IMR-90 (cell line): ENCODE results near the gene FKBP14. TPM values are rescaled to one million over a fixed set of nuclear protein-coding genes. Genes with fewer than 3 reads are reported as not detected.

Experiments used
- ATAC-seq: fragments of 200-7000 bp; cut with Tn5 transposase; 2 replicates; pipeline ENCODE4 v1.9.1; 2020; ENCODE audit warnings: low read depth, mild to moderate bottlenecking, moderate library complexity
- BruUV-seq: library from RNA; stranded (reverse); fragments of 400-500 nt; replicated peaks from 2 replicates; lab custom pipeline; 2021; lab: Mats Ljungman, UMichigan
- CTCF ChIA-PET: fragments of 300-600 bp; formaldehyde crosslinking; extraction: SDS; loops from one replicate; lab custom pipeline; 2021; ENCODE audit warnings: antibody characterized with exemption; lab: Yijun Ruan, JAX
- POLR2A ChIA-PET: fragments of 300-600 bp; sonication (Branson Sonifier 250); formaldehyde crosslinking; loops from one replicate; lab custom pipeline; 2022; ENCODE audit warnings: antibody characterized with exemption; ENCODE audit not compliant: unreplicated experiment; lab: Charles Lee
- DNase-seq: peaks from one replicate; pipeline ENCODE4 v3.0.0; 2013
- H2AFZ ChIP-seq: replicated peaks from 2 replicates; pipeline ENCODE3; 2013; ENCODE audit warnings: low read length, mild to moderate bottlenecking; ENCODE audit not compliant: poor library complexity
- H2AK5ac ChIP-seq: 2 replicates; pipeline ENCODE4 v1.6.1; 2013; ENCODE audit warnings: low read depth, low read length, inconsistent platforms
- H2AK9ac ChIP-seq: replicated peaks from 2 replicates; pipeline ENCODE3; 2013; ENCODE audit warnings: mild to moderate bottlenecking, low read depth, low read length, moderate library complexity; ENCODE audit not compliant: poor library complexity
- H2BK120ac ChIP-seq: 2 replicates; pipeline ENCODE4 v1.6.1; 2013; ENCODE audit warnings: low read depth, low read length, inconsistent platforms
- H2BK15ac ChIP-seq: 3 replicates; pipeline ENCODE4 v1.6.1; 2013; ENCODE audit warnings: low read depth, low read length, inconsistent platforms
- H2BK20ac ChIP-seq: 2 replicates; pipeline ENCODE4 v1.6.1; 2013; ENCODE audit warnings: low read depth, mild to moderate bottlenecking, inconsistent platforms, low read length, moderate library complexity
- H2BK5ac ChIP-seq: 2 replicates; pipeline ENCODE4 v1.6.1; 2013; ENCODE audit warnings: mild to moderate bottlenecking, low read depth, low read length, inconsistent platforms; ENCODE audit not compliant: poor library complexity, severe bottlenecking
- H3K14ac ChIP-seq: replicated peaks from 2 replicates; pipeline ENCODE4 v1.6.1; 2013; ENCODE audit warnings: low read depth, low read length, inconsistent platforms
- H3K18ac ChIP-seq: 2 replicates; pipeline ENCODE4 v1.6.1; 2013; ENCODE audit warnings: low read depth, low read length, control low read depth
- H3K23ac ChIP-seq: 2 replicates; pipeline ENCODE4 v1.6.1; 2013; ENCODE audit warnings: low read depth, low read length, inconsistent platforms
- H3K27ac ChIP-seq: 2 replicates; pipeline ENCODE4 v1.5.1; 2013; ENCODE audit warnings: mild to moderate bottlenecking, control low read depth, low read length; ENCODE audit not compliant: insufficient read depth
- H3K27me3 ChIP-seq: 2 replicates; pipeline ENCODE4 v1.6.1; 2013; ENCODE audit warnings: low read length; ENCODE audit not compliant: control insufficient read depth, insufficient read depth
- H3K36me3 ChIP-seq: 2 replicates; pipeline ENCODE4 v1.6.1; 2013; ENCODE audit warnings: low read length, mixed read lengths; ENCODE audit not compliant: control insufficient read depth, insufficient read depth
- H3K4ac ChIP-seq: 2 replicates; pipeline ENCODE4 v1.6.1; 2013; ENCODE audit warnings: low read depth, low read length, inconsistent platforms
- H3K4me1 ChIP-seq: 2 replicates; pipeline ENCODE4 v1.6.1; 2013; ENCODE audit warnings: low read length, mixed read lengths; ENCODE audit not compliant: control insufficient read depth, insufficient read depth
- H3K4me2 ChIP-seq: 2 replicates; pipeline ENCODE4 v1.6.1; 2013; ENCODE audit warnings: low read depth, mild to moderate bottlenecking, control low read depth, low read length, moderate library complexity
- H3K4me3 ChIP-seq: 2 replicates; pipeline ENCODE4 v1.5.1; 2013; ENCODE audit warnings: low read depth, mild to moderate bottlenecking, control low read depth, low read length, moderate library complexity; ENCODE audit not compliant: insufficient read depth
- H3K56ac ChIP-seq: 2 replicates; pipeline ENCODE4 v1.6.1; 2013; ENCODE audit warnings: low read length, inconsistent platforms; ENCODE audit not compliant: insufficient read depth; ENCODE audit errors: extremely low read depth
- H3K79me1 ChIP-seq, 2 experiments: 2 replicates each; pipeline ENCODE4 v1.6.1; 2013; ENCODE audit warnings: low read length in 2 of 2, inconsistent platforms in 1 of 2, low read depth in 1 of 2
- H3K9ac ChIP-seq: 2 replicates; pipeline ENCODE4 v1.6.1; 2013; ENCODE audit warnings: low read depth, low read length, control low read depth
- H3K9me1 ChIP-seq: 2 replicates; pipeline ENCODE4 v1.6.1; 2013; ENCODE audit warnings: low read length, inconsistent platforms; ENCODE audit not compliant: insufficient read depth
- H3K9me3 ChIP-seq: 2 replicates; pipeline ENCODE4 v1.6.1; 2013; ENCODE audit warnings: low read length; ENCODE audit not compliant: control insufficient read depth, insufficient read depth
- H4K20me1 ChIP-seq: 2 replicates; pipeline ENCODE4 v1.6.1; 2013; ENCODE audit warnings: low read length, inconsistent platforms; ENCODE audit not compliant: insufficient read depth
- H4K5ac ChIP-seq: 2 replicates; pipeline ENCODE4 v1.6.1; 2013; ENCODE audit warnings: mild to moderate bottlenecking, low read depth, low read length, control low read depth
- H4K8ac ChIP-seq, 2 experiments: 2 replicates each; pipeline ENCODE4 v1.6.1; 2013; ENCODE audit warnings: low read depth in 2 of 2, low read length in 2 of 2, control low read depth in 1 of 2, inconsistent platforms in 1 of 2
- H4K91ac ChIP-seq: 2 replicates; pipeline ENCODE4 v1.6.1; 2013; ENCODE audit warnings: low read depth, low read length, inconsistent platforms; ENCODE audit not compliant: insufficient read depth
- FOS ChIP-seq: fragments of 150-350 bp; IDR thresholded peaks from 2 replicates; pipeline ENCODE4 v1.6.1; 2016; ENCODE audit warnings: low read depth, low read length
- POLR2A ChIP-seq: IDR thresholded peaks from 2 replicates; pipeline ENCODE4 v1.6.1; 2012; ENCODE audit warnings: mild to moderate bottlenecking, low read depth, low read length
- RAD21 ChIP-seq: IDR thresholded peaks from 2 replicates; pipeline ENCODE4 v1.6.1; 2012; ENCODE audit warnings: low read length, improper control_type of control experiment
- USF2 ChIP-seq: fragments of 150-350 bp; IDR thresholded peaks from 2 replicates; pipeline ENCODE4 v1.6.1; 2017; ENCODE audit warnings: mild to moderate bottlenecking, antibody characterized with exemption, low read length, low read depth
- dilution Hi-C: fragments of 300-500 bp; cut with HindIII; formaldehyde crosslinking; loops from one replicate; pipeline ENCODE4 v1.14.3; 2018; ENCODE audit warnings: low sequenced_read_pairs; ENCODE audit not compliant: unreplicated experiment
- in situ Hi-C: fragments of 300-500 bp; cut with MboI; formaldehyde crosslinking; loops from 3 replicates; pipeline ENCODE4 v1.14.3; 2019; ENCODE audit warnings: low sequenced_read_pairs, inconsistent platforms, mixed read lengths
- intact Hi-C: fragments of 100-400 bp; cut with micrococcal nuclease; formaldehyde crosslinking; loops from 2 replicates; pipeline ENCODE4 v1.10.0; 2022
- polyA plus RNA-seq, 3 experiments: library from polyadenylated mRNA; depleted of rRNA; stranded (reverse); fragments of >200 nt; gene quantifications; 2 replicates each; pipeline ENCODE4 v1.2.3, GENCODE V29; 2012; ENCODE audit warnings: low replicate concordance in 1 of 3
- total RNA-seq: library from RNA; depleted of rRNA; stranded (reverse); fragments of >200 nt; gene quantifications from 2 replicates; pipeline ENCODE4 v1.2.3, GENCODE V29; 2012

FKBP14 gene
- total and polyA plus RNA-seq, 2 of the 4 experiments (the other 2 are of a cell fraction), result 26.3 to 27.1 TPM

DNA sequence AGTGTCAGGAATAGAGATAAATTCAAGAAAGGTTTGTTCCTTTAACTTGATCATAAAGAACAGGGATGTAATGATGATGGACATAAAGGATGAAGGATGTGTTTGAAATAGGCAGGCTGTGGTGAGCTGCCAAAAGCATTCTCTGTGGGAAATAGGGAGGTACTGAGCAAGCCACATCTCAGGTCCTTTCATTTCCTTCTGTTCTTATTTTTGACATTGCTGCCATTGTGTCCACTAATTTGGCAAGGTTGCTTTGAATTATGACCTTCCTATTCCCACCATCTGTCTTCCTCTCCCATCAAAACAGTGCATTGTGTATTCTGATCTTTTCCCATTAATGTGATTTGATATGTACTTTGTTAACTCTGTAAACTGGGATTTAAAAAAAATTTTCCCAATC lies 46.4 kb downstream of the FKBP14 start:
- H3K18ac ChIP-seq, result no peak overlapping the region
- dilution Hi-C loops, result no loop called here
- no peak overlapping the region for H2BK5ac ChIP-seq
- no peak overlapping the region for H3K27ac ChIP-seq
- TF ChIP-seq RAD21, result no peak
- no peak for TF ChIP-seq FOS
- no peak for TF ChIP-seq USF2
- TF ChIP-seq POLR2A, result no peak
- H3K9me1 ChIP-seq, result peaks cover 21% of the 10 kb centered on the region
- no TSS peak for BruUV-seq
- H4K20me1 ChIP-seq, result peaks cover 66% of the 10 kb centered on the region
- no peak overlapping the region for H2AK9ac ChIP-seq
- peaks cover 25 to 66% of the 10 kb centered on the region in 2 experiments for H3K79me1 ChIP-seq
- no peak overlapping the region for H4K5ac ChIP-seq
- no peak overlapping the region for H4K8ac ChIP-seq
- H3K23ac ChIP-seq, result no peak overlapping the region
- no peak overlapping the region for H2AFZ ChIP-seq
- in situ Hi-C loops, result no loop called here
- H3K4ac ChIP-seq, result no peak overlapping the region
- no peak overlapping the region for H2BK15ac ChIP-seq
- H3K27me3 ChIP-seq, result no peaks in the 10 kb centered on the region
- no peak for DNase-seq
- no peak overlapping the region for H2AK5ac ChIP-seq
- H3K9me3 ChIP-seq, result no peaks in the 10 kb centered on the region
- no peak overlapping the region for H2BK20ac ChIP-seq
- H4K91ac ChIP-seq, result no peak overlapping the region
- ChIA-PET POLR2A (no interaction called here), CTCF (no interaction called here)
- intact Hi-C loops, result no loop called here
- ATAC-seq, result no peak
- peaks cover 10% of the 10 kb centered on the region for H3K4me1 ChIP-seq
- no peak overlapping the region for H2BK120ac ChIP-seq
- peaks cover 2% of the 10 kb centered on the region for H3K36me3 ChIP-seq
- H3K9ac ChIP-seq, result no peak overlapping the region
- H3K4me3 ChIP-seq, result no peak overlapping the region
- no peak overlapping the region for H3K56ac ChIP-seq
- H3K14ac ChIP-seq, result no peak overlapping the region
- no peak overlapping the region for H3K4me2 ChIP-seq
